Measurements from ENCODE around the gene WDR11. TPM values are rescaled to one million over a fixed set of nuclear protein-coding genes. Genes with fewer than 3 reads are reported as not detected.

WDR11 gene
- total RNA-seq, 1 experiment from 2014 or later, result 73.2 TPM

DNA sequence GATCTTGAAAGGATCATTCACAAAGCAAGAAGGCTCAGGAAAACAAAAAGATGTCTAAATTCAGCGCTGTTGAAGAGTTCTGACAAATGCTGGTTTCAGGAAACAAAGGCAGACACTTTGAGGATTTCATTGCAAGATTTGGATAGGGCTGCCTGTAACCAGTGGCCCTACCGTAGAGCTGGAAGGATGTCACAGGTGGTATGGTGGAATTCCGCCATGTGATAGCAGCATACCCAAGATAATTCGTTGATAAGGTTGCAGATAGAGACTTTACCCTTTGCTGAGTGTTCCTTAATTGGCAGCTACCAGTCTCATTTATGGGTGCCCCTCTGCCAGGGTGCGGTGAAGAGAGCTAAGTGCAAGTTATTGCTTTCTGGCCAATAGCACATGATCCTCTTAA is 100.1 kb downstream of the WDR11 start:
- no peak overlapping the region for H3K4me3 ChIP-seq (ENCODE audit: low read length)
- no peak overlapping the region for H2AFZ ChIP-seq (ENCODE audit: low read length)
- peaks cover 4% of the 10 kb centered on the region; the same call in 1 of the 2 replicates for H3K4me1 ChIP-seq (ENCODE audit: low read length)
- no peak for DNase-seq
- H3K79me2 ChIP-seq (ENCODE audit: low read length), result no peaks in the 10 kb centered on the region
- no peaks in the 10 kb centered on the region for H3K36me3 ChIP-seq (ENCODE audit: insufficient read depth, low read length)
- no peak overlapping the region for H3K9ac ChIP-seq (ENCODE audit: low read length)
- H3K27ac ChIP-seq (ENCODE audit: low read length), result no peak overlapping the region
- no peaks in the 10 kb centered on the region for H3K27me3 ChIP-seq (ENCODE audit: low read length)
- no peaks in the 10 kb centered on the region for H3K9me3 ChIP-seq (ENCODE audit: low read length)
- no peaks in the 10 kb centered on the region for H4K20me1 ChIP-seq (ENCODE audit: insufficient read depth, low read depth, low read length)
- no peak overlapping the region for H3K4me2 ChIP-seq (ENCODE audit: low read depth, low read length, poor library complexity, severe bottlenecking)
- no peaks in the 10 kb centered on the region for H3K9me2 ChIP-seq (replicated peaks; ENCODE audit: insufficient read depth, low read length)

- no peak overlapping the region for H2AFZ ChIP-seq (ENCODE audit: low read length)
- H3K4me3 ChIP-seq (ENCODE audit: low read length), result no peak overlapping the region
- no peak overlapping the region for H3K27ac ChIP-seq (ENCODE audit: low read length)
- H3K27me3 ChIP-seq (ENCODE audit: low read length), result no peaks in the 10 kb centered on the region
- H3K4me1 ChIP-seq (ENCODE audit: low read length), result peaks cover 4% of the 10 kb centered on the region; the same call in 1 of the 2 replicates
- no peaks in the 10 kb centered on the region for H3K36me3 ChIP-seq (ENCODE audit: insufficient read depth, low read length)
- DNase-seq, result no peak
- H3K4me2 ChIP-seq (ENCODE audit: low read depth, low read length, poor library complexity, severe bottlenecking), result no peak overlapping the region
- no peaks in the 10 kb centered on the region for H3K9me3 ChIP-seq (ENCODE audit: low read length)
- H3K79me2 ChIP-seq (ENCODE audit: low read length), result no peaks in the 10 kb centered on the region
- no peaks in the 10 kb centered on the region for H3K9me2 ChIP-seq (replicated peaks; ENCODE audit: insufficient read depth, low read length)
- H4K20me1 ChIP-seq (ENCODE audit: insufficient read depth, low read depth, low read length), result no peaks in the 10 kb centered on the region
- H3K9ac ChIP-seq (ENCODE audit: low read length), result no peak overlapping the region
Measured at GRCh38 chr10:120953897-120954296, 102.7 kb downstream of the WDR11 start.
